ENCODE measurements around the gene CD99. TPM values are rescaled to one million over a fixed set of nuclear protein-coding genes. Genes with fewer than 3 reads are reported as not detected.

CD99 gene
- total and polyA plus RNA-seq, 3 donors from 2014 or later = 450 to 1,032 (median 733) TPM

DNA sequence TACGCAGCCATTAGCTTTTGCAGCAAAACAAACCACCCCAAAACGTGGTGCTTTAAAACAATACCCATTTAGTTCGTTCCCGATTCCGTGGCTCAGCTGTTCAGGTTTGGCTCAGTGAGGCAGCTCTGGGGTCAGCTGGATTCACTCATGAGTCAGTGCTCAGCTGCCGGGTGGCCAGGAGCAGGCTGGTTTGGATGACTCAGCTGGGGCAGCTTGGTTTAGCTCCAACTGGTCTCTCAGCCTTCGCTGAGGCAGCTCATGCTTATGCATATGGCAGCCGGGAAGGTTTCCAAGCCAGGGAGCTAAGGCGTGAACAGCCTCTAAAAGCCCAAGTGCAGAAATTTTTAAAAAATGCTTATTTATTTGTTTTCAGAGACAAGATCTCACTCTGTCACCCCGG, 13.3 kb upstream of the CD99 start:
- H3K27me3 ChIP-seq = no peaks in the 10 kb centered on the region
- intact Hi-C loops (cut with DNase I; ENCODE audit: low total_unique reads) = no loop called here
- H3K36me3 ChIP-seq (ENCODE audit: low read depth, missing control alignments) = no peaks in the 10 kb centered on the region
- no peaks in the 10 kb centered on the region for H3K4me1 ChIP-seq
- TF ChIP-seq, protein P1, sequence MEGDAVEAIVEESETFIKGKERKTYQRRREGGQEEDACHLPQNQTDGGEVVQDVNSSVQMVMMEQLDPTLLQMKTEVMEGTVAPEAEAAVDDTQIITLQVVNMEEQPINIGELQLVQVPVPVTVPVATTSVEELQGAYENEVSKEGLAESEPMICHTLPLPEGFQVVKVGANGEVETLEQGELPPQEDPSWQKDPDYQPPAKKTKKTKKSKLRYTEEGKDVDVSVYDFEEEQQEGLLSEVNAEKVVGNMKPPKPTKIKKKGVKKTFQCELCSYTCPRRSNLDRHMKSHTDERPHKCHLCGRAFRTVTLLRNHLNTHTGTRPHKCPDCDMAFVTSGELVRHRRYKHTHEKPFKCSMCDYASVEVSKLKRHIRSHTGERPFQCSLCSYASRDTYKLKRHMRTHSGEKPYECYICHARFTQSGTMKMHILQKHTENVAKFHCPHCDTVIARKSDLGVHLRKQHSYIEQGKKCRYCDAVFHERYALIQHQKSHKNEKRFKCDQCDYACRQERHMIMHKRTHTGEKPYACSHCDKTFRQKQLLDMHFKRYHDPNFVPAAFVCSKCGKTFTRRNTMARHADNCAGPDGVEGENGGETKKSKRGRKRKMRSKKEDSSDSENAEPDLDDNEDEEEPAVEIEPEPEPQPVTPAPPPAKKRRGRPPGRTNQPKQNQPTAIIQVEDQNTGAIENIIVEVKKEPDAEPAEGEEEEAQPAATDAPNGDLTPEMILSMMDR (IDR thresholded peaks at IDR 0.05) = no peak
- no peak for TF ChIP-seq POLR2A (IDR thresholded peaks at IDR 0.05)
- no peaks in the 10 kb centered on the region for H3K9me3 ChIP-seq
- no peak overlapping the region for H3K4me3 ChIP-seq
- peak; percentile 57 for DNase-seq
- 35 to 58% methylated on average over 10 of the region's 10 CpGs for WGBS, 2 donors
- no peak overlapping the region for H3K27ac ChIP-seq

DNA sequence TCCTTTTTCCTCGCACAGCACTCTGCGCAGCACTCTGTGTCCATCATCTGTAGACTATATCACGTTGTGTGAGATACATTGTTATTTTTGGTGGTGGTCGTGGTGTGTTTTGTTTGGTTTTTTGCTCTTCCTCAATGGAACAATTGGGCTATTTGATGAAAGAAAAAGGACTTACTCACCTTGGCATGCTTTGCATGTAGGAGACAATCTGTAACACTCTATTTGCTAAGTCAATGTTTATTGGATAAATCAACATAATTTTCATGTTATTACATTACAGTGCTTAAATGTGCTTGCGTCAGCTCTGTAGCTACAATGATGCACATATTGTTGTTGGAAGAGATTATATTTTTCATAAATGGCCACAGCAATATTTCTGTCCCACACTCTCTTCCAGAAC, 12.5 kb upstream of the CD99 start:
- no peak for TF ChIP-seq POLR2A (IDR thresholded peaks at IDR 0.05)
- no peaks in the 10 kb centered on the region for H3K4me1 ChIP-seq
- no peaks in the 10 kb centered on the region for H3K27me3 ChIP-seq
- H3K4me3 ChIP-seq = no peak overlapping the region
- H3K36me3 ChIP-seq (ENCODE audit: low read depth, missing control alignments) = no peaks in the 10 kb centered on the region
- WGBS, 2 donors = 74 to 78% methylated on average over 5 of the region's 5 CpGs
- H3K27ac ChIP-seq = no peak overlapping the region
- H3K9me3 ChIP-seq = no peaks in the 10 kb centered on the region
- DNase-seq = no peak
- intact Hi-C loops (cut with DNase I; ENCODE audit: low total_unique reads) = no loop called here

DNA sequence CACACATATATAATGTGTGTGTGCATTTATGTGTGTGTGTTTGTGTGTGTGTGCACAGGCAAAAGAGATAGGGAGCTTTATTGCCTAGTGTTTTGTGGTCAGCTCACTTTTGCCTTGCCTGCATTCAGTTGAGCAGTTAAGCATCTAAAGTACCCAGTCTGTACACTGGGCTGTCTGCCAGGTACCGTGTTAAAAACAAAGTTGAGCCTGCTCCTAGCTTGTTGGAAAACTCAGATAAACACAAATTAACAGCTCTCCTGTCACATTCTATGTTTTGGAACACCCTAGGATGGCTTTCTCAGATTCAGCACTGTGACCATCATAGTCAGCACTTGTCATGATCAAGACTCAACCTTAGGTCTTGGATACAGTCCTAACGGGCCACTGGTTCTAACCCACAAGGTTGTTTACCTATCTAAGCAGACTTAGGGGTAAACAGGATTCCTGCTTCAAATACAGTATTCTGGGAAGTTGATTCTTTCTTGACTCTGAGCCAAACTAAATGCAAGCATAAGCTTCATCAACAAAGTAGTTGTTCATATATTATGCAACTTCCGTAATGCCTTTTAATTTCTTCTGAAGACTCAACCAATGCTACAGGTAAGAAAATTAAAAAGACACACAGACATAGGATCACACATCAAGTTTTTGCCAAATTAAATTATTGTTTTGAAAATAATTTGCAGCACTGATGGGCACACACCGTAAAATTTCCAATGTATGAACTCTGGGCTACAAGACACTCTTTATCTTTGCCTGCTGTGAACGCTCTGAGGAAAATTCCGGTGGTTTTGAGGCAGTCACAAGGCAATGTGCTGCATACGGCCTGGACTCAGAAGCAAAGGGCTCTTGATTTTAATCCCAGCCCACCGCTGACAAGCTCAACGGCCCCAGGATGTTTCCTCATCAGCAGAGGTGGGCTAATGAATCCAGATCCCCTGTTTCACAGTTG, 11.3 kb upstream of the CD99 start:
- Histone ChIP-seq H3K4me3 (no peak overlapping the region), H3K27ac (no peak overlapping the region), H3K9me3 (no peaks in the 10 kb centered on the region), H3K36me3 (ENCODE audit: low read depth, missing control alignments) (no peaks in the 10 kb centered on the region), H3K27me3 (no peaks in the 10 kb centered on the region), H3K4me1 (no peaks in the 10 kb centered on the region)
- no peak for DNase-seq
- 64 to 71% methylated on average over 9 of the region's 9 CpGs for WGBS, 2 donors
- TF ChIP-seq, protein P1 (IDR thresholded peaks at IDR 0.05) = no peak
- TF ChIP-seq POLR2A (IDR thresholded peaks at IDR 0.05) = no peak
- intact Hi-C loops (cut with DNase I; ENCODE audit: low total_unique reads) = no loop called here

DNA sequence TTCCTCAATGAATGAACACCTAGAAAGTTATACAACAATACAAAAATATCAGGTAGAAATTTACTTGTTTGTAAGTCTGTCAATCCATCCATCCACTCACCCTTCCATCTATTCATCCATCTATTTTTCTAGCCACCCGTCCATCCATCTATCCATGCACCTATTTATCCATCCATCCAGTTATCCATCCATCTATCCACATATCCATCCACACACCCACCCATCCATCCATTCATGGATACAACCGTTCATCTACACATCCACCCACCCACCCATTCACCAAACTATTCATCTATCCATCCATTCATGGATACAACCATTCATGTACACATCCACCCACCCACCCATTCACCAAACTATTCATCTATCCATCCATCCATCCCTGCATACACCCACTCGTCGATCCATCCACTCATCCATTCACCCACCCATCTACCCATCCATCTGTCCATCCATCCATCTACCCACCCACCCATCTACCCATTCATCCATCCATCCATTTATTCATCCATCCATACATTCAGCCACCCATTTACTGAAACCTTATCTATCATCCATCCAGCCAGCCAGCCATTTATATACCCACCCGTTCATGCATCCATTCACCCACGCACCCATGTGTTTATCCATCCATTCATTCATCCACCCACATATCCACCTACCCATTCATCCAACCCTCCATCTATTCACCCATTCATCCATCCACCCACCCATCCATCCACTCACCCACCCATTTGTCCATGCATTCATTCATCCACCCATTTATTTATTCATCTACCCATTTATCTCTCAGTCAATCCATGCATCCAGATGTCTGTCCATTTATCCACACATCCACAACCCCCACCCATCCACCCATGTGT, 10.4 kb upstream of the CD99 start:
- Histone ChIP-seq H3K36me3 (ENCODE audit: low read depth, missing control alignments) (no peaks in the 10 kb centered on the region), H3K9me3 (no peaks in the 10 kb centered on the region), H3K27me3 (no peaks in the 10 kb centered on the region), H3K27ac (no peak overlapping the region), H3K4me1 (no peaks in the 10 kb centered on the region), H3K4me3 (no peak overlapping the region)
- no peak for DNase-seq
- 86 to 95% methylated on average over 6 of the region's 6 CpGs for WGBS, 2 donors
- TF ChIP-seq, protein P1 (IDR thresholded peaks at IDR 0.05) = no peak
- no peak for TF ChIP-seq POLR2A (IDR thresholded peaks at IDR 0.05)
- intact Hi-C loops (cut with DNase I; ENCODE audit: low total_unique reads) = no loop called here

DNA sequence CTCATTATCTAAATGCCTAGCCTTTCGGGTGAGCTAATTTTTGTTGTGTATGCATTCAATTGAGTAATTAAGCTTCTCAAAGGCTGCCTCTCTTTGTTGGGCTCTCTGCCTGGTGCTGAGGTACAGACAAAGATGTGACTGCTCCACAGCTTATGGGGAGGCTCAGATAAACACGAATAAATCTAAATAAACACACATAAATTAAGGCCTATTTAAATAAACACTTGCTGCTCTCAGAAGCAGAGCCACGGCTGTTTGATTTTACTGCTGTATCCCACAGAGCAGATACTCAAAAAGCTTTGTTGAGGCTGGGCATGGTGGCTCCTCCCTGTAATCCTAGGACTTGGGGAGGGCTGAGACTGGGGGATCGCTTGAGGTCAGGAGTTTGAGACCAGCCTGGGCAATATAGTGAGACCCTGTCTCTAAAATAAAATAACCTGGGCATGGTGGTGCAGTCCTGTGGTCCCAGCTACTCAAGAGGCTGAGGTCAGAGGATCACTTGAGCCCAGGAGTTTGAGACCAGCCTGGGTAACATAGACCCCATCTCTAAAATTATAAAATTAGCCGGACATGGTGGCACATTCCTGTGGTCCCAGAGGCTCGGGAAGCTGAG, 8.4 kb upstream of the CD99 start:
- WGBS, 2 donors = 81 to 85% methylated on average over 6 of the region's 6 CpGs
- Histone ChIP-seq H3K9me3 (no peaks in the 10 kb centered on the region), H3K27me3 (no peaks in the 10 kb centered on the region), H3K4me1 (peaks cover 4% of the 10 kb centered on the region), H3K4me3 (no peak overlapping the region), H3K27ac (no peak overlapping the region), H3K36me3 (ENCODE audit: low read depth, missing control alignments) (no peaks in the 10 kb centered on the region)
- intact Hi-C loops (cut with DNase I; ENCODE audit: low total_unique reads) = no loop called here
- no peak for DNase-seq
- TF ChIP-seq POLR2A (IDR thresholded peaks at IDR 0.05) = no peak
- TF ChIP-seq, protein P1 (IDR thresholded peaks at IDR 0.05) = no peak

Measured in testis (tissue), 3 donors.